Stimulated activated CD4-positive, alpha-beta T cell treated with anti-CD3 and anti-CD28 coated beads, Interleukin-12 subunit alpha, Interleukin-12 subunit beta, amount 100 ng/mL, for 24 hours (primary cell): ENCODE data around the gene SLC16A12.

ENCODE experiments used
- DNase-seq, 2 experiments: peaks; one replicate each; pipeline ENCODE4 v3.0.0-alpha.2; 2020; ENCODE audit warnings: low read depth in 2 of 2

SLC16A12 gene

GRCh38 chr10:89535171-89536012 lies at the start of gene SLC16A12:
SLC16A12 (minus strand) TSS chr10:89535594; CDS start chr10:89462578, 73,016 bp downstream.
- DNase-seq: peak in 1 of 2 experiments; percentile 3

GRCh38 chr10:89582022-89582421 lies 46.6 kb upstream of the SLC16A12 start:
- DNase-seq: no peak

GRCh38 chr10:89580243-89580642 lies 44.8 kb upstream of the SLC16A12 start:
- DNase-seq: no peak

- no peak for DNase-seq
Measured at GRCh38 chr10:89576696-89577095, 41.3 kb upstream of the SLC16A12 start.

GRCh38 chr10:89576022-89576421 lies 40.6 kb upstream of the SLC16A12 start:
- DNase-seq: no peak

- DNase-seq: no peak
Measured at GRCh38 chr10:89575031-89575430, 39.6 kb upstream of the SLC16A12 start.

- no peak for DNase-seq
Measured at GRCh38 chr10:89574368-89574767, 39.0 kb upstream of the SLC16A12 start.

- DNase-seq: no peak
Measured at GRCh38 chr10:89567576-89568245, 32.3 kb upstream of the SLC16A12 start.

- no peak for DNase-seq
Measured at GRCh38 chr10:89566992-89567391, 31.6 kb upstream of the SLC16A12 start.

- no peak for DNase-seq
Measured at GRCh38 chr10:89566095-89566950, 30.9 kb upstream of the SLC16A12 start.

- DNase-seq: no peak
Measured at GRCh38 chr10:89565180-89565579, 29.8 kb upstream of the SLC16A12 start.

GRCh38 chr10:89563861-89564478 lies 28.6 kb upstream of the SLC16A12 start:
- no peak for DNase-seq

- DNase-seq: no peak
Measured at GRCh38 chr10:89563311-89563710, 27.9 kb upstream of the SLC16A12 start.

GRCh38 chr10:89556600-89556999 lies 21.2 kb upstream of the SLC16A12 start:
- no peak for DNase-seq

GRCh38 chr10:89555688-89556445 lies 20.5 kb upstream of the SLC16A12 start:
- DNase-seq: no peak

GRCh38 chr10:89554433-89554832 lies 19.0 kb upstream of the SLC16A12 start:
- no peak for DNase-seq

- DNase-seq: no peak
Measured at GRCh38 chr10:89553064-89553734, 17.8 kb upstream of the SLC16A12 start.

- DNase-seq: no peak
Measured at GRCh38 chr10:89552213-89552612, 16.8 kb upstream of the SLC16A12 start.

- DNase-seq: no peak
Measured at GRCh38 chr10:89550509-89550908, 15.1 kb upstream of the SLC16A12 start.

GRCh38 chr10:89549510-89549909 lies 14.1 kb upstream of the SLC16A12 start:
- no peak for DNase-seq
